ENCODE measurements around the gene TP53I13. TPM values are rescaled to one million over a fixed set of nuclear protein-coding genes. Genes with fewer than 3 reads are reported as not detected.
"Not testable (repeated sequence)": the region's sequence is repeated elsewhere in the genome, so short reads cannot be mapped to it uniquely, and the experiment has no call there.

TP53I13 gene
- total RNA-seq, 2 donors from 2014 or later = 48.8 to 67.0 TPM

DNA sequence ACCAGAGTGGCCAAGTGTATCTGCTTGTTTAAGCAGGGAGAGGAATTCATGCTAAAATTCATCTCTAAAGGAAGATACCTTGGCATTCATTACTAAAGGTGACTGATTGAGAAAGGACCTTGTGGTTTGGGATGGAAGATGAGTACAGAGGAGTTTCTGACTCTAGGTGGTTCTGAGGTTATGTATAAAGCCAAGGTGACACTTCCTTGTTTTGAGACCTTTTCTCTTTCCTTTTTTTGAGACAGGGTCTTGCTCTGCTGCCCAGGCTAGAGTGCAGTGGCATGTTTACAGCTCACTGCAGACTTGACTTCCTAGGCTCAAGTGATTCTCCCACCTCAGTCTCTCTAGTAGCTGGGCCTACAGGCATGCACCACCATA, 10.8 kb upstream of the TP53I13 start:
- no peak overlapping the region for H3K4me3 ChIP-seq
- H3K4me1 ChIP-seq = peaks cover 0 to 17% of the 10 kb centered on the region in 2 donors
- H3K27ac ChIP-seq = no peak overlapping the region
- no peaks in the 10 kb centered on the region for H3K36me3 ChIP-seq
- no peaks in the 10 kb centered on the region for H3K27me3 ChIP-seq
- H3K9me3 ChIP-seq = no peaks in the 10 kb centered on the region
- DNase-seq (ENCODE audit: low spot score) = no peak
- TF ChIP-seq, protein P1, sequence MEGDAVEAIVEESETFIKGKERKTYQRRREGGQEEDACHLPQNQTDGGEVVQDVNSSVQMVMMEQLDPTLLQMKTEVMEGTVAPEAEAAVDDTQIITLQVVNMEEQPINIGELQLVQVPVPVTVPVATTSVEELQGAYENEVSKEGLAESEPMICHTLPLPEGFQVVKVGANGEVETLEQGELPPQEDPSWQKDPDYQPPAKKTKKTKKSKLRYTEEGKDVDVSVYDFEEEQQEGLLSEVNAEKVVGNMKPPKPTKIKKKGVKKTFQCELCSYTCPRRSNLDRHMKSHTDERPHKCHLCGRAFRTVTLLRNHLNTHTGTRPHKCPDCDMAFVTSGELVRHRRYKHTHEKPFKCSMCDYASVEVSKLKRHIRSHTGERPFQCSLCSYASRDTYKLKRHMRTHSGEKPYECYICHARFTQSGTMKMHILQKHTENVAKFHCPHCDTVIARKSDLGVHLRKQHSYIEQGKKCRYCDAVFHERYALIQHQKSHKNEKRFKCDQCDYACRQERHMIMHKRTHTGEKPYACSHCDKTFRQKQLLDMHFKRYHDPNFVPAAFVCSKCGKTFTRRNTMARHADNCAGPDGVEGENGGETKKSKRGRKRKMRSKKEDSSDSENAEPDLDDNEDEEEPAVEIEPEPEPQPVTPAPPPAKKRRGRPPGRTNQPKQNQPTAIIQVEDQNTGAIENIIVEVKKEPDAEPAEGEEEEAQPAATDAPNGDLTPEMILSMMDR (IDR thresholded peaks at IDR 0.05) = no peak

DNA sequence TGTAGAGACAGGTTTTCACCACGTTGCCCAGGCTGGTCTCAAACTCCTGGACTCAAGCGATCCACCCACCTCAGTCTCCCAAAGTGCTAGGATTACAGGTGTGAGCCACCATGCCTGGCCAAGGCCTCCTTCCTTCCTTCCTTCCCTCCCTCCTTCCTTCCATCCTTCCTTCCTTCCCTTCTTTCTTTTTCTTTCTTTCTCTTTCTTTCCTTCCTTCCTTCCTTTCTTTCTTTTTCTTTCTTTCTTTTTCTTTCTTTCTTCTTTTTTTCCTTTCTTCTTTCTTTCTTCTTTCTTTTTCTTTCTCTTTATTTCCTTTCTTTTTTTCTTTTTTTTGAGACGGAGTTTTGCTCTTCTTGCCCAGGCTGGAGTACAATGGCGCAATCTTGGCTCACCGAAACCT, 10.4 kb upstream of the TP53I13 start:
- H3K27me3 ChIP-seq; H3K9me3 ChIP-seq; H3K4me3 ChIP-seq; H3K36me3 ChIP-seq; H3K27ac ChIP-seq; DNase-seq (ENCODE audit: low spot score): not testable (repeated sequence)
- peaks cover 0 to 17% of the 10 kb centered on the region in 2 donors for H3K4me1 ChIP-seq

DNA sequence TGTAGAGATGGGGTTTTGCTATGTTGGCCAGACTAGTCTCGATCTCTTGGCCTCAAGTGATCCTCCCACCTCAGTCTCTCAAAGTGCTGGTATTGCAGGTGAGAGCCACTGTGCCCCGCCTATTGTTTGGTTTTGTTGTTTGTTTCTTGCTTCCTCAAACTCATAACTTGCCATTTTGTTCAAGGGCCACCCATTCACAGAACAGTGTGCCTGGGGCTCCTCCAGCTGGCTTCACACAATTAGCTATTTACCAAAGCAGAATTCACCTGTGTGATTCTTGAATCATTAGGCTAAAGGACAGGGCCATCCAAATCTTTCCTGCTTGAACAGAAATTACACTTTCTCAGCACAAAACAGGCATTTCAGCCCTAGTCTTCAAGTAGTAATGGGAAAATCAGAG, 8.9 kb upstream of the TP53I13 start:
- TF ChIP-seq, protein P1 (IDR thresholded peaks at IDR 0.05) = no peak
- no peaks in the 10 kb centered on the region for H3K9me3 ChIP-seq
- no peaks in the 10 kb centered on the region for H3K36me3 ChIP-seq
- no peak for DNase-seq (ENCODE audit: low spot score)
- no peak overlapping the region for H3K27ac ChIP-seq
- H3K4me1 ChIP-seq = peaks cover 0 to 21% of the 10 kb centered on the region in 2 donors
- no peak overlapping the region for H3K4me3 ChIP-seq
- no peaks in the 10 kb centered on the region for H3K27me3 ChIP-seq

DNA sequence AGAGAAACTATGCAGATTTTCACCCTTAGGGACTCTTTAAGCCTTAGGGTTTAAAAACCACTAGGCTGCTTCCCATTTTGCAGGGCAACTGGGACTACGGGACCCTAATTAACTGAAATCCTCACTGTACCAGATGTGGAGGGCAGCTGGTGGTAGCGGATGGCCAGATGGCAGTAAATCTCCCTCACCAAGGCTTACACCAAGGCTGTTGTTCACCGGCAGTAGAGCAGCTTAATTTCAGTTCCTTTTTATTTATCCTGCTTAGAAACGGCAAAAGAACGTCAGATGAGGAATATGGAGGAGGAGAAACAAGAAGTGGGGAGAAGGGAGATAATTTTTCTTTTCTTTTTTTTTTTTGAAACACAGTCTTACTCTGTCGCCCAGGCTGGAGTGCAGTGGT, 8.2 kb upstream of the TP53I13 start:
- DNase-seq (ENCODE audit: low spot score) = no peak
- no peak overlapping the region for H3K27ac ChIP-seq
- H3K36me3 ChIP-seq = no peaks in the 10 kb centered on the region
- H3K4me1 ChIP-seq = peaks cover 0 to 26% of the 10 kb centered on the region in 2 donors
- TF ChIP-seq, protein P1 (IDR thresholded peaks at IDR 0.05) = no peak
- H3K9me3 ChIP-seq = no peaks in the 10 kb centered on the region
- no peaks in the 10 kb centered on the region for H3K27me3 ChIP-seq
- no peak overlapping the region for H3K4me3 ChIP-seq

DNA sequence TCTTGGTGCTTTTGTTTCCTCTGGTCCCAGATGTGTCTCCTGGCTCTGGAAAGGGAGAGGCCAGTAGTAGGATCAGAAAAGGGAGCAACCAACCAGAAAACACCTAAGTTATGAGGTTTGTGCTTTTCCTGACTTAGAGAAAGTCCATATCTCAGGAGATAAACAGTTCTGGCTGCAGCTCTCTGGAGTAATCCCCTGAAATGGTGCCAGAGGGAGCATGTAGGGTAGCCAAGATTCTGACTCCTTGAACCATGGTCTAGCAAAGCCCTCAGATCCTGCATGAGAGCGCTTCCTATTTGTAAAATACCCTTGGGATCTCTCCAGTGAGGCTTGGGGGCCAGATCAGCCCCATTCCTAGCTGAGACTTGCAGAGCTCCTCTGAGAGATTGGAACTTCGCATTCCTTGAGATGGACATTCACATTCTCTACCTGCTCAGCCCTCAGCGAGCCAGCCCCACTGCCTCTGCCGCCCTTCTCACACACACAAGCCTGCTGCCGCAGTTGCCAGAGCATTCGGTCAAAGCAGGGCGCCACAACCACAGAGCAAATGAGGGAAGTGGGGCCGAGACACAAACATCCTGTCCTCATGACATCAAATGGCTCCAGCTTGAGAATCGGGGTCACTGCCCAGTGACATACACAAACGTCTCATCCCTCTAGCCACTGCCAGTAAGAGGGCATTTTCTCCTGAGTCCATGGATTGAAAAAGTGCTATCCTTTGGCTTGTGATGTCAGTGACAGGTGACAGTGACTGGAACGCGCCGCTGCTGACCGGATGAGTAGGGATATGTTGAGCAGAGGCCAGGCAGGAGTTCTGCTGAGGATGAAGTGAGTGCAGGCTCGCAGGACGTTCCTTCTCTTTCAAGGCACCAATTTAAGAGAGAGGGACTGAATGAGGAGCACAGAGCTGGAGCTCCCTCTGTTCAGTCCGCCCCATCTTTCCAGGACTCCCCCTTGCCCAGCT, 6.7 kb upstream of the TP53I13 start:
- Histone ChIP-seq H3K36me3 (no peaks in the 10 kb centered on the region), H3K27me3 (no peaks in the 10 kb centered on the region), H3K4me3 (no peak overlapping the region), H3K27ac (peak overlapping the region in 1 of 2 donors; percentile 18), H3K9me3 (no peaks in the 10 kb centered on the region), H3K4me1 (peaks cover 0 to 40% of the 10 kb centered on the region in 2 donors)
- TF ChIP-seq, protein P1 (IDR thresholded peaks at IDR 0.05) = no peak
- peak; percentile 64 for DNase-seq (ENCODE audit: low spot score)

DNA sequence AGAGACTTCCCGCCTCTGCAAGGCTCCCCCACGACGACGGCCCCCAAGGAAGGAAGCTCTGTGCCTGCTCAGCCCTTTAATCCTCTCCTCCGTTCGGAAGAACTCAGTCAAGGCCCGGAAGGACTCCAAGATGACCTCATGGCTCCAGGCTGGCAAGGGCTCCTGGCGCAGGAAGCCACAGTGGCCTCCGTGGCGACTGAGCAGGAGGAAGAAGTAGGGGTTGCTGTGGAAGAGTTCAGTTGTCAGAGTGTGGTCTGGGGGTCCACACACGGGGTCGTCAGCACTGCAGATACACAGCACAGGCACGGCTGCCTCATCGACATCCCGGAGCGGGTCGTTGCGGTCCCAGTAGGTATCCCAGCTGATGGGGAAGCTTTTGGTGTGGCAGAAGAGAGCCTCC, 5.9 kb upstream of the TP53I13 start:
- peaks cover 0 to 40% of the 10 kb centered on the region in 2 donors for H3K4me1 ChIP-seq
- no peaks in the 10 kb centered on the region for H3K9me3 ChIP-seq
- no peaks in the 10 kb centered on the region for H3K36me3 ChIP-seq
- H3K27me3 ChIP-seq = no peaks in the 10 kb centered on the region
- TF ChIP-seq, protein P1 (IDR thresholded peaks at IDR 0.05) = no peak
- peak overlapping the region in 1 of 2 donors; percentile 18 for H3K27ac ChIP-seq
- H3K4me3 ChIP-seq = no peak overlapping the region
- peak; percentile 47 for DNase-seq (ENCODE audit: low spot score)

Measured in right atrium auricular region (tissue), 2 donors.